Keratinocyte (primary cell): Measurements from ENCODE around the gene ASRGL1. TPM values are rescaled to one million over a fixed set of nuclear protein-coding genes. Genes with fewer than 3 reads are reported as not detected.

Experiments used
- DNase-seq: peaks from one replicate; pipeline ENCODE4 v3.0.0-alpha.2; 2011; ENCODE audit warnings: low read depth, missing footprints, low spot score
- FAIRE-seq: peaks from 2 replicates; lab custom pipeline; 2011; peaks lifted over from hg19 to GRCh38; lab: Jason Lieb, UNC
- H2AFZ ChIP-seq: 2 replicates; pipeline ENCODE4 v1.6.0; 2012; ENCODE audit warnings: low read length, control low read depth, inconsistent platforms; ENCODE audit not compliant: control insufficient read depth
- H3K27ac ChIP-seq: 2 replicates; pipeline ENCODE4 v1.5.1; 2011; ENCODE audit warnings: low read length; ENCODE audit not compliant: control insufficient read depth, insufficient read depth
- H3K27me3 ChIP-seq: 3 replicates; pipeline ENCODE4 v1.6.0; 2011; ENCODE audit warnings: low read length; ENCODE audit not compliant: control insufficient read depth, insufficient read depth; ENCODE audit errors: extremely low read depth
- H3K36me3 ChIP-seq, 2 experiments: 2 replicates in 1 of 2; 3 replicates in 1 of 2; pipeline ENCODE4 v1.5.1; 2011; ENCODE audit warnings: low read length in 2 of 2, mild to moderate bottlenecking in 1 of 2; ENCODE audit not compliant: control insufficient read depth in 2 of 2, insufficient read depth in 2 of 2; ENCODE audit errors: extremely low read depth in 1 of 2
- H3K4me1 ChIP-seq: 3 replicates; pipeline ENCODE4 v1.5.1; 2011; ENCODE audit warnings: low read length; ENCODE audit not compliant: control insufficient read depth, insufficient read depth; ENCODE audit errors: extremely low read depth
- H3K4me2 ChIP-seq: 3 replicates; pipeline ENCODE4 v1.6.0; 2011; ENCODE audit warnings: low read depth, low read length; ENCODE audit not compliant: control insufficient read depth, insufficient read depth; ENCODE audit errors: extremely low read depth
- H3K4me3 ChIP-seq, 3 experiments: fragments of 200-600 bp in 1 of 3; sonication (generic) in 1 of 3; 2 replicates in 2 of 3; 3 replicates in 1 of 3; pipeline ENCODE4 v1.5.1; 2011 to 2016; ENCODE audit warnings: low read length in 3 of 3, mild to moderate bottlenecking in 3 of 3, control low read depth in 2 of 3, inconsistent platforms in 1 of 3, low read depth in 1 of 3, mixed read lengths in 1 of 3, mixed run types in 1 of 3, moderate library complexity in 1 of 3; ENCODE audit not compliant: control insufficient read depth in 2 of 3, insufficient read depth in 2 of 3; ENCODE audit errors: extremely low read depth in 1 of 3
- H3K79me2 ChIP-seq: 2 replicates; pipeline ENCODE4 v1.6.0; 2012; ENCODE audit warnings: low read length; ENCODE audit not compliant: control insufficient read depth, insufficient read depth
- H3K9ac ChIP-seq: 3 replicates; pipeline ENCODE4 v1.6.0; 2011; ENCODE audit warnings: low read length; ENCODE audit not compliant: control insufficient read depth, insufficient read depth; ENCODE audit errors: extremely low read depth
- H3K9me1 ChIP-seq: 3 replicates; pipeline ENCODE4 v1.6.0; 2011; ENCODE audit warnings: low read length; ENCODE audit not compliant: control insufficient read depth, insufficient read depth; ENCODE audit errors: extremely low read depth
- H3K9me3 ChIP-seq: 2 replicates; pipeline ENCODE4 v1.5.1; 2012; ENCODE audit warnings: low read depth, low read length; ENCODE audit not compliant: control insufficient read depth
- H4K20me1 ChIP-seq: 3 replicates; pipeline ENCODE4 v1.6.0; 2011; ENCODE audit warnings: low read length; ENCODE audit not compliant: control insufficient read depth, insufficient read depth; ENCODE audit errors: extremely low read depth
- CTCF ChIP-seq, 3 experiments: IDR thresholded peaks in 1 of 3; conservative IDR thresholded peaks in 1 of 3; optimal IDR thresholded peaks in 1 of 3; 2 replicates in 2 of 3; 3 replicates in 1 of 3; pipeline versions ENCODE3 to v1.5.1; 2011; ENCODE audit warnings: low read length in 3 of 3, mild to moderate bottlenecking in 3 of 3, moderate library complexity in 2 of 3, control low read depth in 1 of 3, inconsistent platforms in 1 of 3; ENCODE audit not compliant: insufficient read depth in 2 of 3; ENCODE audit errors: extremely low read depth in 1 of 3
- EZH2 ChIP-seq: IDR thresholded peaks from one replicate; pipeline ENCODE4 v1.6.1; 2012; ENCODE audit warnings: inconsistent platforms, mild to moderate bottlenecking, low read length, moderate library complexity
- dilution Hi-C: fragments of 300-500 bp; cut with MboI; formaldehyde crosslinking; loops from one replicate; pipeline ENCODE4 v1.7.0; 2020; ENCODE audit warnings: low sequenced_read_pairs; ENCODE audit not compliant: extremely low pct_ligation_motif_present
- polyA plus RNA-seq, 5 experiments: library from polyadenylated mRNA; depleted of rRNA in 3 of 5; stranded (reverse) in 3 of 5; stranded (forward) in 1 of 5; unstranded in 1 of 5; fragments of >200 nt; gene quantifications; 1 replicate in 1 of 5; 2 replicates in 3 of 5; 3 replicates in 1 of 5; pipeline versions ENCODE4 v1.2.1 to v1.2.3, GENCODE V29; 2011 to 2012; ENCODE audit warnings: missing spikeins in 2 of 5, low read depth in 1 of 5, low replicate concordance in 1 of 5

The ASRGL1 gene
- polyA plus RNA-seq, 1 donor (not counting 4 experiments of a cell fraction or from before 2014, with no cell fraction given), result 0.05 TPM

- Histone ChIP-seq H2AFZ (no peak overlapping the region), H3K4me2 (no peak overlapping the region), H3K9me1 (no peaks in the 10 kb centered on the region), H3K79me2 (no peaks in the 10 kb centered on the region), H3K36me3 (no peaks in the 10 kb centered on the region), H3K9ac (no peak overlapping the region), H3K9me3 (no peaks in the 10 kb centered on the region), H3K4me1 (peaks cover 8% of the 10 kb centered on the region), H3K27ac (no peak overlapping the region), H3K27me3 (no peaks in the 10 kb centered on the region), H4K20me1 (no peaks in the 10 kb centered on the region), H3K4me3 (no peak overlapping the region)
- dilution Hi-C loops, result no loop called here
- no peak for FAIRE-seq
- TF ChIP-seq EZH2 (no peak), CTCF (optimal IDR thresholded peaks at IDR 0.05 in 1 of 3, IDR thresholded peaks at IDR 0.05 in 1 of 3, conservative IDR thresholded peaks at IDR 0.05 in 1 of 3; ENCODE audit: extremely low read depth in 1 of 3, insufficient read depth in 2 of 3, low read length in 3 of 3) (no peak)
- no peak for DNase-seq
Measured at GRCh38 chr11:62395885-62396551, 58.8 kb downstream of the ASRGL1 start.

GRCh38 chr11:62398011-62398994 lies 61.1 kb downstream of the ASRGL1 start:
- Histone ChIP-seq H3K4me3 (no peak overlapping the region), H3K27me3 (no peaks in the 10 kb centered on the region), H3K27ac (no peak overlapping the region), H3K9me3 (no peaks in the 10 kb centered on the region), H3K9ac (no peak overlapping the region), H2AFZ (peak overlapping the region; percentile 12), H3K4me1 (peaks cover 8% of the 10 kb centered on the region), H3K4me2 (no peak overlapping the region), H3K9me1 (no peaks in the 10 kb centered on the region), H3K79me2 (no peaks in the 10 kb centered on the region), H3K36me3 (no peaks in the 10 kb centered on the region), H4K20me1 (no peaks in the 10 kb centered on the region)
- TF ChIP-seq EZH2 (no peak), CTCF (optimal IDR thresholded peaks at IDR 0.05 in 1 of 3, IDR thresholded peaks at IDR 0.05 in 1 of 3, conservative IDR thresholded peaks at IDR 0.05 in 1 of 3; ENCODE audit: extremely low read depth in 1 of 3, insufficient read depth in 2 of 3, low read length in 3 of 3) (no peak)
- DNase-seq (no peak), FAIRE-seq (no peak)
- dilution Hi-C loops, result no loop called here
